K562 (cell line): ENCODE measurements around the gene CXCL9. TPM values are rescaled to one million over a fixed set of nuclear protein-coding genes. Genes with fewer than 3 reads are reported as not detected.

Source experiments
- ARID4B ChIP-seq: sonication (generic); formaldehyde crosslinking; IDR thresholded peaks from 2 replicates; pipeline ENCODE4 v1.8.0; 2022; ENCODE audit warnings: mild to moderate bottlenecking, missing genetic modification reagents
- CBX5 ChIP-seq: IDR thresholded peaks from 2 replicates; pipeline ENCODE4 v1.6.1; 2014; ENCODE audit warnings: low read depth, borderline replicate concordance
- CREB1 ChIP-seq, 2 experiments: sonication (generic) in 1 of 2; formaldehyde crosslinking in 1 of 2; IDR thresholded peaks; 2 replicates each; pipeline versions ENCODE4 v1.6.1 to v1.8.0; 2012 to 2022; ENCODE audit warnings: inconsistent platforms in 1 of 2, mild to moderate bottlenecking in 1 of 2, missing genetic modification reagents in 1 of 2, moderate library complexity in 1 of 2
- CREB5 ChIP-seq: fragments of 250-450 bp; sonication (Bioruptor Pico); IDR thresholded peaks from 2 replicates; pipeline ENCODE4 v1.5.0; 2020; ENCODE audit warnings: mild to moderate bottlenecking
- FUS ChIP-seq: fragments of 200-400 bp; formaldehyde crosslinking; optimal IDR thresholded peaks from 2 replicates; pipeline ENCODE3; 2017; ENCODE audit warnings: low read depth, low read length
- HOXB6 ChIP-seq: fragments of 250-450 bp; sonication (Bioruptor Pico); IDR thresholded peaks from 2 replicates; pipeline ENCODE4 v1.5.1; 2022; ENCODE audit warnings: mild to moderate bottlenecking, borderline replicate concordance
- KDM4B ChIP-seq, 2 experiments: fragments of 450-650 bp in 1 of 2; sonication (generic) in 1 of 2; IDR thresholded peaks; 2 replicates each; pipeline ENCODE4 v1.6.1; 2016 to 2017; ENCODE audit warnings: borderline replicate concordance in 2 of 2, antibody characterized with exemption in 1 of 2, low read depth in 1 of 2, mild to moderate bottlenecking in 1 of 2
- MCM2 ChIP-seq: fragments of 450-650 bp; IDR thresholded peaks from 2 replicates; pipeline ENCODE4 v1.6.1; 2017; ENCODE audit warnings: low read depth, mild to moderate bottlenecking
- RBM15 ChIP-seq: fragments of 200-400 bp; formaldehyde crosslinking; IDR thresholded peaks from 2 replicates; pipeline ENCODE4 v1.6.1; 2018; ENCODE audit warnings: mild to moderate bottlenecking, low read length, moderate library complexity; ENCODE audit not compliant: insufficient read depth
- RBM17 ChIP-seq: fragments of 200-400 bp; formaldehyde crosslinking; IDR thresholded peaks from 2 replicates; pipeline ENCODE4 v1.6.1; 2017; ENCODE audit warnings: low read depth, mild to moderate bottlenecking, low read length, borderline replicate concordance
- RBM22 ChIP-seq: fragments of 200-400 bp; formaldehyde crosslinking; IDR thresholded peaks from 2 replicates; pipeline ENCODE4 v1.6.1; 2018; ENCODE audit warnings: low read length, low read depth; ENCODE audit not compliant: poor library complexity, severe bottlenecking
- TAL1 ChIP-seq: fragments of 450-650 bp; IDR thresholded peaks from 2 replicates; pipeline ENCODE4 v1.6.1; 2016; ENCODE audit warnings: mild to moderate bottlenecking
- UBTF ChIP-seq, 2 experiments: IDR thresholded peaks; 2 replicates each; pipeline ENCODE4 v1.6.1; 2012; ENCODE audit warnings: improper control_type of control experiment in 2 of 2, low read depth in 2 of 2, low read length in 2 of 2, borderline replicate concordance in 1 of 2
- ZNF121 ChIP-seq: sonication (generic); formaldehyde crosslinking; conservative IDR thresholded peaks from 2 replicates; pipeline ENCODE4 v1.8.0; 2022; ENCODE audit warnings: missing genetic modification reagents
- ZNF24 ChIP-seq: fragments of 450-650 bp; IDR thresholded peaks from 2 replicates; pipeline ENCODE4 v1.6.1; 2016
- ZNF511 ChIP-seq: sonication (generic); formaldehyde crosslinking; IDR thresholded peaks from 2 replicates; pipeline ENCODE4 v1.8.0; 2022; ENCODE audit warnings: mild to moderate bottlenecking, missing genetic modification reagents
- polyA plus RNA-seq, 8 experiments: library from polyadenylated mRNA; depleted of rRNA in 4 of 8; stranded (reverse) in 5 of 8; unstranded in 3 of 8; fragments of >200 nt; fragmentation: Nextera tagmentation in 2 of 8; fragmentation: Illumina TruSeq in 1 of 8; extraction: Ambion mirVana in 2 of 8; extraction: Trizol in 1 of 8; gene quantifications; 2 replicates each; pipeline versions ENCODE4 v1.2.1 to v1.2.3, GENCODE V29; 2011 to 2014; ENCODE audit warnings: inconsistent platforms in 1 of 8, missing spikeins in 1 of 8
- total RNA-seq, 7 experiments: library from RNA; depleted of rRNA in 6 of 7; stranded (reverse); fragments of >200 nt in 6 of 7; fragmentation: Illumina TruSeq in 2 of 7; extraction: Trizol in 2 of 7; gene quantifications; 2 replicates each; pipeline versions ENCODE4 v1.2.1 to v1.2.3, GENCODE V29; 2011 to 2021; ENCODE audit warnings: low replicate concordance in 1 of 7

CXCL9 gene
- total and polyA plus RNA-seq, 9 of the 15 experiments (the other 6 are each of a cell fraction or from before 2014, with no cell fraction given): not detected

- TF ChIP-seq ZNF511 (CRISPR knock-in tag): no peak
- no peak for TF ChIP-seq MCM2
- TF ChIP-seq CREB5 (CRISPR knock-in tag): no peak
- no peak for TF ChIP-seq RBM17
- no peak for TF ChIP-seq UBTF (IDR thresholded peaks at IDR 0.05; ENCODE audit: borderline replicate concordance in 1 of 2, low read depth in 2 of 2, low read length in 2 of 2)
- TF ChIP-seq CREB1 (IDR thresholded peaks at IDR 0.05): no peak
- TF ChIP-seq CREB1 (CRISPR knock-in tag; IDR thresholded peaks at IDR 0.05): no peak
- TF ChIP-seq FUS: no peak
- no peak for TF ChIP-seq HOXB6
- no peak for TF ChIP-seq RBM22
- no peak for TF ChIP-seq KDM4B (IDR thresholded peaks at IDR 0.05; ENCODE audit: borderline replicate concordance in 2 of 2, low read depth in 1 of 2)
- TF ChIP-seq ZNF121 (CRISPR knock-in tag): no peak
- no peak for TF ChIP-seq ZNF24
- peak; percentile 52 for TF ChIP-seq TAL1
- no peak for TF ChIP-seq ARID4B (CRISPR knock-in tag)
- TF ChIP-seq CBX5: no peak
- no peak for TF ChIP-seq RBM15
Measured at GRCh38 chr4:76002176-76002575, 5.1 kb downstream of the CXCL9 start (continued).
